MV-4-11 (cell line): Measurements from ENCODE around the gene EFNA4.

Source experiments
- DNase-seq: peaks from one replicate; lab custom pipeline; 2025; lab: John Stamatoyannopoulos, UW

Gene EFNA4, protein sequence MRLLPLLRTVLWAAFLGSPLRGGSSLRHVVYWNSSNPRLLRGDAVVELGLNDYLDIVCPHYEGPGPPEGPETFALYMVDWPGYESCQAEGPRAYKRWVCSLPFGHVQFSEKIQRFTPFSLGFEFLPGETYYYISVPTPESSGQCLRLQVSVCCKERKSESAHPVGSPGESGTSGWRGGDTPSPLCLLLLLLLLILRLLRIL

DNA sequence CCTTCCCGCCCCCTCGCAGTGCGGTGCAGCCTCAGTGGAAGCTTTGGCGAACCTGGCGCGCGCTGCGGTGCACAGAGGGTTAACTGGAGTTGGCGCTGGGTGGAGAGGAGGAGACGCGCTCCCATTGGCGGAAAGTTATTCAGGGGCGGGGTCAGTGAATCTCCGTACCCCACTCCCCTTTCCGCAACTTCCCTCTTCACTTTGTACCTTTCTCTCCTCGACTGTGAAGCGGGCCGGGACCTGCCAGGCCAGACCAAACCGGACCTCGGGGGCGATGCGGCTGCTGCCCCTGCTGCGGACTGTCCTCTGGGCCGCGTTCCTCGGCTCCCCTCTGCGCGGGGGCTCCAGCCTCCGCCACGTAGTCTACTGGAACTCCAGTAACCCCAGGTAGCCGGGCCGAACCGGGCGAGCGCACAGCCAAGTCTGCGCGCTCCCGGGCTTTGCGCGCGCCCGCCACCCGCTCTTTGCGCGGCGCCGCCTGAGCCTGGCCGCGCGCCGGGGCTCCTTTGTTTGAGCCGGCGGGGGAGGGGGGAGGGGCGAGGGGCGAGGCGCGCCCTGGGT, at the start of gene EFNA4:
TSS of gene EFNA4 (plus strand) at position 191 of the 561 bp plus-strand sequence. CDS start at position 275, 84 bp downstream.
- peak; percentile 80 for DNase-seq

DNA sequence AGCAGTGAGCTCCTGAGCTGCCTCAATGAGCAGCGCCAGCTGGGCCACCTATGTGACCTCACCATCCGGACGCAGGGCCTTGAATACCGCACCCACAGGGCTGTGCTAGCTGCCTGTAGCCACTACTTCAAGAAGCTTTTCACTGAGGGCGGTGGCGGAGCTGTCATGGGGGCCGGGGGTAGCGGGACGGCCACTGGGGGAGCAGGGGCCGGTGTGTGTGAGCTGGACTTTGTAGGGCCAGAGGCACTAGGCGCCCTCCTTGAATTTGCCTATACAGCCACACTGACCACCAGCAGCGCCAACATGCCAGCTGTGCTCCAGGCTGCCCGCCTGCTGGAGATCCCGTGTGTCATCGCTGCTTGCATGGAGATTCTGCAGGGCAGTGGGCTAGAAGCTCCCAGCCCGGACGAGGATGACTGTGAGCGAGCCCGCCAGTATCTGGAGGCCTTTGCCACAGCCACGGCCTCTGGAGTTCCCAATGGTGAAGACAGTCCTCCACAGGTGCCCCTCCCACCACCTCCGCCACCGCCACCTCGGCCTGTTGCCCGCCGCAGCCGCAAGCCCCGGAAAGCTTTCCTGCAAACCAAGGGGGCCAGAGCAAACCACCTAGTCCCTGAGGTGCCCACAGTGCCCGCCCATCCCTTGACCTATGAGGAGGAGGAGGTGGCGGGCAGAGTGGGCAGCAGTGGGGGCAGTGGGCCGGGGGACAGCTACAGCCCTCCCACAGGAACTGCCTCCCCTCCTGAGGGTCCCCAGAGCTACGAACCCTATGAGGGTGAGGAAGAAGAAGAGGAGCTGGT, 48.6 kb upstream of the EFNA4 start:
- DNase-seq, result no peak

DNA sequence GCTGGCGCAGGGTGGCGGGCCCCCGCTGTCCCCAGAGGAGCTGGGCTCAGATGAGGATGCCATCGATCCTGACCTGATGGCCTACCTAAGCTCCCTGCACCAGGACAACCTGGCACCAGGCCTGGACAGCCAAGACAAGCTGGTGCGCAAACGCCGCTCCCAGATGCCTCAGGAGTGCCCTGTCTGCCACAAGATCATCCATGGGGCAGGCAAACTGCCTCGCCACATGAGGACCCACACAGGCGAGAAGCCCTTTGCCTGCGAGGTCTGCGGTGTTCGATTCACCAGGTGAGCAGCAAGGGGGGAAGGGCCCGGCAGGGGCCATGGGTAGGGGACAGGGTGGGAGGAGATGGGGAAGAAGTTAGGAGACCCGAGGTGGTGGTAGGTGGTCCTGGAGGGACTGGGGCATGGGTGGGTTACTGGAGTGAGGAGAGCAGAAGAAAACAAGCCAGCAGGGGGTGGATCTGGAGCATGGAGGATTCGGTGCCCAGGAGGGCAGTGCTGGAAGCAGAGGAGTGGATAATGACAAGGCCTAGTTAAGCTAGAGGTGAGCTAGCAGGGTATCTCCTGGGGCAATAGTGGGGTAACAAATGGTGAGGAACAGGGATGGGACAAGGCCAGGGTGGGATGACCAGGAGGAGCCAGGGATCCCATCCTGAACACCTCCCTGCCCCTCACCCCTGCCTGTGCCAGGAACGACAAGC, 47.9 kb upstream of the EFNA4 start:
- DNase-seq, result no peak

DNA sequence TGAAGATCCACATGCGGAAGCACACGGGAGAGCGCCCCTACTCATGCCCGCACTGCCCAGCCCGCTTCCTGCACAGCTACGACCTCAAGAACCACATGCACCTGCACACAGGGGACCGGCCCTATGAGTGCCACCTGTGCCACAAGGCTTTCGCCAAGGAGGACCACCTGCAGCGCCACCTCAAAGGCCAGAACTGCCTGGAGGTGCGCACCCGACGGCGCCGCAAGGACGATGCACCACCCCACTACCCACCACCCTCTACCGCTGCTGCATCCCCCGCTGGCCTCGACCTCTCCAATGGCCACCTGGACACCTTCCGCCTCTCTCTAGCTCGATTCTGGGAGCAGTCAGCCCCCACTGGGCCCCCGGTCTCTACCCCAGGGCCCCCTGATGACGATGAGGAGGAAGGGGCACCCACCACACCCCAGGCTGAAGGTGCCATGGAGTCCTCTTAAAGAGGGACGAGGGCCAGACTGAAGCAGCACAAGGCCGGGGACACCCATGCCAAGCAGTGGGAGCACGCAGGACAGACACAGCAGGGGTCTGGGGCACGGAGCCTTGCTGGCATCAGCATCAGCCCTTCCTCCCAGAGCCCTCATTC, 47.2 kb upstream of the EFNA4 start:
- no peak for DNase-seq

DNA sequence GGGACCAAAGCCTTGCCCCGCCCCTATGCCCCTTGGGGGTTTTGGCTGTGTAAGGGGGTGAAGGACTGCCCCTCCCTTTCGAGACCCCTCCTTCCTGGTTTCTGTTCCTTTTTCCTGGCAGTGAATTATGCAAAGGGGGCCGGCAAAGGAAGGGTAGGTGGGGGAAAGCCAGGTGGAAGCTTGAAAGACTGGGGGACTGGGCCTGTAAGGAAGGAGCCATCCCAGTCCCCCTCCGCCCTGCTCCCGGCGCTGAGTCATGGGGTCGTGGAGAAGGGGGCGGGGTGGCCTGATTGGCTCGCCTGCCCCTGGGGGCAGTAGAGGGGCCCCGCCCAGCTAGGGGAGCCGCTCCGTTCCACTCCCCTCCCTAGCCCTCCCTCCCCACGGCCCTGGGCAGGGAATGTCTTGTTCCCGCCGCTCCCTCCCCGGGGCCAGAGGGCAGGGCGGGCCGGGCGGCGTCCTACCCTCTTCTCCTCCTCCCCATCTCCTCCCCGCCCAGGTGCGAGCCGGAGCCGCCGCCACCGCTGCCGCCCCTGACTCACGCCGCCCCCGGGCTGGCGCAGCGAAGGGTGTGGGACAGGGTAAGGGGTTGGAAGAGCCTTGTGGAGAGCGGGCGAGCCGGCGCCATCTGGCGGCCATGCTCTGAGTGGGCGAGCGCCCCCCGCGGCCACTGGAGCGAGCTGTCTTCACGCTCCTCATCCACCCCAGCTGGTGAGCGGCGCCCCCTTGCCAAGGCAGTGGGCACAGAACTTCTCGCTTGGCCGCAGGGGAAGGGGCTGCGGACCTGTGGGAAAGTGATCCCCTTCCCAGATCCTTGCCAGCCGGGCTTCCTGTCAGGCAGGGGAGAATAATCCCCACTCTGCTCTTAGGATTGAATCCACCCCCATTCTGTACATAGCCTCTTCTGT, 46.2 kb upstream of the EFNA4 start:
- DNase-seq, result peak; percentile 70

DNA sequence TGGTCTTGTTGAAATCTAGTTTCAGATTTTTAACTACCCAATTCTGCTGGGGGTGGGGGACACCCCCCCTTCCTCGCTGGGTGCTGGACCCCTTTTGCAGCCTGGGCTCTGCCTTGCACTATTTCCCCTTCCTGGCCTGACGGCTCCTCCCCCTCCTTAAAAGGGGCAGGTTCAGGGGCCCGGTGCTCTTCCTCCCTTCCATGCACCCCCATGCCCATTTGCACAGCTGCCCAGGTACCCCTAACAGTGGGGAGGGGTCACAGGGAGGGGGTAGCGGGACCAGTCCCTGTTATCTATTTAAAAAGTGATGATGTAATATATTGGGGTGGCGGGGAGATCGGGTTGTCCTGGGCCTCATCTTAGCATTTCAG, 45.6 kb upstream of the EFNA4 start:
- DNase-seq, result no peak

DNA sequence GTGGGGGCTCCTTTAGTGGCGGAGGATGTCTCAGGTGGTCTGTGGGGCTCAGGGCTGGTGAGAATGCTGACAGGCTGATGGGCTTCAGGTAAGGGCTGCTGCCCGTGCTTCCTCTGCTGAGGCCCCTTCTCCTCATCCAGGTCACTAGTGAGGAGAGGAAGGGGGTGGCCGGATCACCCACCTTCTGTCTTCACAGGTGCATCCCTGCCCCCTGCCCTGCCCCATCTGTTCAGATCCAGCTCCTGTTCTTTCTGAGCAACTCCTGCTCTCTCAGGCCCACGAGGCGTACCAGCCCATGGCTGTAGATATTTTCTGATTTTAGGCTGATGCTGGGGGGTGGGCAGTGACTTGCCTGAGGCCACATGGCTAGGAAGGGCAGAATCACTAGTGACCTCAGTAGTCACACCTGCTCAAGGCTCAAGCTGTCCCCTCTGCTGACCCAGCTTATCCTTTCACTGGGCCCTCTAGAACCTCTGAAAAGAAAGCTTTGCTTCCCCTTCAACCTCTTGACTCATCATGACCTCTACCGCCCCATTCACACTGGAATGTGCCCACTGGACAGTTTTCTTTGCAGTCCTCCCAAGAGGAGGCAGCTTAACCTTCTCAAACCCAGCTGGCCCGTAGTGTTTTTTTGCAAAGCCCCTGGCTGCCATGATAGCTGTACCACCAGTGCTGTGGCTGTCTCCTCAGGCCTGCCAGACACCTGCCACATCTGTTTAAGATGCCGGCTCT, 44.8 kb upstream of the EFNA4 start:
- DNase-seq, result no peak

DNA sequence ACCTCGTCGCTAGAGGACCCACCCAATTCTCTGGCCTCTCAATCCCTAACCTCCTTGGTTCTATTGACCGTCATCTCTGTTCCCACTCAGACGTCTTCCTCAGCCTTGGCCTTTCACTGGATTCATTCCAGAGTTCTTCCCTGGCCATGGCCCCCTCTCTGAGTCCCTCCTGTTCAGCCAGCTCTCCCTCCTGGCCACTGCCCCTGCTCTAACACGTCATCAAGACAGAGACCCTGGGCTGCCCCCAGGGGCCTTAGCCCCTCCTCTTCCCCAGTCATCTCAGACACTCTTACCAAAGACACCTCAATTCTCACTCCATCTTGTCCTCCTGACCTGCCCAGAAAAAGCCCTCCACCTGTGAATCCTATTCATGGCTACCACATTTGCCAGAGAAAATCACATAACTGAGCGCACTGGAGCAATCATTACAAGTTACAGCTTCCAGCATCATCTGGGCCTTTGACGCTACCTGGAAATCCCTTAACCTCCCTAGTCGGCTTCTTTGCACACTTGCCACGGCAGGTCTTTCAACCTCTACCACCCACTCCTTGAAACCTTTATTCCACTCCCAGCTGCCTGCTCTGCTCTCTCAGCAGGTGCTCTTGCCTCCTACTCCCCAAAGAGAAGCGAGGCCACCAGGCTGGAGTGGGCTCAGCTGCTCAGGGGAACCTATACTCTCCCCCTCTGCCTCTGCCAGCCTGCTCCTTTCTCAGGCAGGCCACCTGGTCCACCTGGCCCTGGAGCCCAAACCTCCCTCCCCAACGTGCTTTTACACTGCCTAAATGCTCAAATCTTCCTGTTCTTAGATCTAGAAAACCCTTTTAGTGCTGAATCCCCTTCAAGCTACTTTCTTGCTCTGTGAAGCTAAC, 43.9 kb upstream of the EFNA4 start:
- DNase-seq, result no peak

DNA sequence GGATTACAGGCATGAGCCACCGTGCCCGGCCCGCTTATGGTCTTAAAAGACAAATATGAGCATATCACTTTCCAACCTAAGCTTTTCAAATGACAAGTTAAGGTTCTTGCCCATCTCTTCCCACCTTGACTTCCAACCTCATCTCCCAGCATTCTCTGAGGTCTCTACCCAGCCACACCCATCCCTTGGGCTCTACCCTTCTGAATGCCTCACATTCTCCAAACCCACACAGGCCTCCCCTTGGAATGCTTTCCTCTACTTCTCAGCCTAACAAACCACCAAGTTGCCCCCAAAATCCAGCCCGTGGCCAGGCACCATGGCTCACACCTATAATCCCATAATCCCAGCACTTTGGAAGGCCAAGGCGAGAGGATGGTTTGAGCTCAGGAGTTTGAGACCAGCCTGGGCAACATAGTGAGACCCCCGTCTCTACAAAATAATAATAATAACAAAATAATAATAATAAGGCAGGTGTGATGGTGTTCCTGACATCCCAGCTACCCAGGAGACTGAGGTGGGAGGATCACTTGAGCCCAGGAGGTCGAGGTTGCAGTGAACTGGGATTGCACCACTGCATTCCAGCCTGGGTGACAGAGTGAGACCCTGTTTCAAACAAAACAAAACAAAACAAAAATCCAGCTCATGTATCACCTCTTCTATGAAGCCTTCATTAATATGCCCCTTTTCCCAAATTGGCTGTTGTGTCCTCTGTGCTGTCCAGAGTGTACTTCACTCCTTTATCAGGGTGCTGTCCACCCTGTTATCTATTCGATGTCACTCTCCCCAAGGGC, 41.2 kb upstream of the EFNA4 start:
- no peak for DNase-seq

DNA sequence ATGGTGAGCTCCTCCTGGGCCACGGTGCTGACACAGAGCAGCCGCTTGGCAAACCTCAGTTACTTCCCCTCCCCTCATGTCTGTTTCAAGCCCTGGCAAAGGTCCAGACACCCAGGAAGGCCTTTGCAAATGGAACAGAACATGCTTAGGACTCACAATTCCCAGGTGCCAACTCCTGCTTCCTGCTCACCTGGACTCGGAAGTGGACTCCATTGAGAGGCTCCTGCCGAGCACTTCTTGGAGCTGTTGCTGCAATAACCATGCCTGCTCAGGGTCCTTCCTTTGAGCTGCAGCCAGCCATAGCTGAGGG, 40.7 kb upstream of the EFNA4 start:
- peak; percentile 31 for DNase-seq

DNA sequence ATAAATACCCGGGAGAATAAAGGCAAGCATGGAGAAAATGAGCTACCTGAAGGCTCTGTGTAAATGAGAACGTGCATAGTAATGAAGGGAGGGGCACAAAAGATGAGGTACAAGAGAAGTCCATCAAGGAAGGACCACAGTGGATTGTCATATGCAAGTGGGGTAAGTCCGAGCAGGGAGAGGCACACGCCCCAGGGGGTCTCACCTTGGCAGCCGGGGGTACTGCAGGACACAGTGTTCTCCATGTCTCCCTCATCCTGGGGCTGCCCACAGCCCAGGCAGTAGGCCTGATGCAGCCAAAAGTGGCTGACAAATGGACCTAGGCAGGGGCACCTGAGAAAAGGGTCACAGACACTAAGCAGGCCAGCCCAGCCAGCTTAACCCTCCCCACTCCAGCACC, 39.9 kb upstream of the EFNA4 start:
- DNase-seq, result no peak

DNA sequence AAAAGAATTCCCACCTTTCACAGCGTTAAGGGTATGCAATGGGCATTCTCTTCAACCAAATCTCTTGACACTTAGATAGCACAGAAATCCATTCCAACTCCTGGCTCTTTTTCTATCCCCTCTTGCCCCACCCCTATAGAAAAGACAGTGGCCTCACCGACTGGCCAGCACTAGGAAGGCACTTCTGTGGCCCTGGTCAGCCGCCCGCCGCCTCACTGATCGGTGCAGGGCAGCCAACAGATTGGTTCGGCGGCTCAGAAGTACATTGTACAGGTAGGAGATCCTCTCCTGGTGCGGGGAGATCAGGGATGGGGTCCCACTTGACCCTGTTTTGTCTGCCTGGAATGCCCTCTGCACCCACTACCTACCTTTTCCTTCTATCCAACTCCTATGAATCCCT, 39.2 kb upstream of the EFNA4 start:
- no peak for DNase-seq

DNA sequence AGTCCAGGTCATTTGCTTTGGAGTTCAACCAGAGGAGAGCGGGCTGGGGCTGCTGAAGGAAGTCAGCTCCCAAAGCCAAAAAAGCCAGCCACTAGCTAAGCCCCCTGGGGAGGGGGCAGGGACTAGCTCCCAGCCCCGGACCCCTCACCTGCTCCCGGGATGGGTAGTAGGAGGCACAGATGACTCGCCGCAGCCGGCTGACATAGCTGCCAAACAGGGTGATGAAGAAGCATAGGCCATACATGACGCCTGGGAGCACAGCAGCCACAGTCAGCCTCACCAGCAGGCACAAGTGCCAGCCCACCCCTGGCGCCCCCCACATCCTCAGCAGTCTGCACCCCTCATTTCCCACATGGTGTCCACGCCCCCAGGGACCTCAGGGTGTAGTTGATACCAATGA, 37.4 kb upstream of the EFNA4 start:
- DNase-seq, result no peak

DNA sequence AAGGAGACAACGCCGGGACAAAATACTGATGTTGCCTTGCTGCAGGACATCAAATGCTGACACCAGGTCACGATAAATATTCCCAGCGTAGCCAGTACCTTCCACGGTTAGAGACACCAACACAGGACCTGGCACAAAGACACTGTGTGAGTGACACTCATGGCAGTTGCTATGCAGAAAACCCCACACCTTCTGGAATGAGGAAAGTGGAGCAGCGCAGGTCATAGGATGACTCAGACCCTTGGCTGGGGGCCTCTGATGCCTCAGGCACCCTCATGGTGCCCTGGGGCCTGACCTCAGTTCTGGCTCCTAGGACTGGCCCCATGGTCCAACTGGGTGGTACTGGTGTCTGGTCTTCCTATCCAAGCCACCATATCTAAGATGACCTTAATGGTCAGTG, 37.0 kb upstream of the EFNA4 start:
- no peak for DNase-seq

DNA sequence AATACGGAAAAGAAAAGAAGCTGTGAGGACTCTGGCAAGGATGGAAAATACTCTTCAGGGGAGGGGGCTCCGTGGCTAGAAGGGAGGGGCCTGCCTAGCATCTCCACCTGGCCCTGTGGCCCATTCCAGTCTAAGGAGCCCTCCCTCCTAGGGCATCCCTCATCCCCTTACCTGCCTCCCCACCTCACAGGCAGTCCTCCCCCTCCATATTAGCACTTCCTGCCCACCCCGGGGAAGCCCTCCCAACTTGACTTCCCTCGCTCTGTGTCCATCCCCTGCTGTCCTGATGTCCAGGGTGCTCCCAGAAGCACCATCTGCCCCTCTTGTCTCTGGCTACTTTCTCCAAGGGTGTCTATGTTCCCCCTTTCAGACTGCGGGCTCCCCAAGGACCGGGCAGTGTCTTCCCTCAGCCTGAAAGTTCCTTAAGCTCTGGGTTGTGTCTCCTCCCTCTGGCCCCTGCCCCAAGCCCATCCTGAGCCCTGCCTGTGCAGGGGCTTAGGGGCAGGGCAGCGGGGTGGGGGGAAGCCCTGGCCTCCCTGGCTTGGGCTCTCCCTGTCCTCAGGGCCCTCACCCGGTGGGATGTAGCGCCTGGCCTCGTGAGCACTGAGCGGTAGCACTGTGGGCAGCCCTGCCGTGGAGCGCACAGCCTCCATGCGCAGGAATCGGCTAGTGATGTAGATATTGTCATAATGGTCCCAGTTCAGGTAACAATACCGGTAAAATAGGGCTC, 33.9 kb upstream of the EFNA4 start:
- DNase-seq, result no peak

DNA sequence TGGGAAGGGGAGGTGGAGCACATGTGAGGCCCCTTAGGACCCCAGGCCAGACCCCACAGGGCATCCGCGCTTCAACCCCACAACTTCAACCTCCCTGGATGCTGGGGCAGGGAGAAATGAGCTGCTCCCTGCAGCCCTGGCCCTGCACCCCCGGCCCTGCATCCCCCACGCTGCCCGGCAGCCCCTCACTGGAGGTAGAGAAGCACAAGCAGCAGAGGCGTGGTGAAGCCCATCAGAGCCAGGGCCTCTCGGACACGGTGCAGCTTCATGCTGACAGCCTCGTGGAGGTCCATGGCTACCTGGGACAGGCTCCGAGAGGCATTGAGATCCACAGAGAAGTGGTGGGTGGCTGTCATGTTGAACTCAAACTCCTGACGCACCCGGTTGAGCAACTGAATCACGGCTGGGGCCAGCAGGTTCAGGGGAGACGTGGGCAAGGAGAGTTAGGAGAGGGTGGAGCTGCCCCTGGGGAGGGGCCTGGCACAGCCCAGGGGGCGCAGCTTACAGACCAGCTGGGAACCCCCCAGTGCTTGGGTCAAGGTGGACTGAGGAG, 33.2 kb upstream of the EFNA4 start:
- no peak for DNase-seq

DNA sequence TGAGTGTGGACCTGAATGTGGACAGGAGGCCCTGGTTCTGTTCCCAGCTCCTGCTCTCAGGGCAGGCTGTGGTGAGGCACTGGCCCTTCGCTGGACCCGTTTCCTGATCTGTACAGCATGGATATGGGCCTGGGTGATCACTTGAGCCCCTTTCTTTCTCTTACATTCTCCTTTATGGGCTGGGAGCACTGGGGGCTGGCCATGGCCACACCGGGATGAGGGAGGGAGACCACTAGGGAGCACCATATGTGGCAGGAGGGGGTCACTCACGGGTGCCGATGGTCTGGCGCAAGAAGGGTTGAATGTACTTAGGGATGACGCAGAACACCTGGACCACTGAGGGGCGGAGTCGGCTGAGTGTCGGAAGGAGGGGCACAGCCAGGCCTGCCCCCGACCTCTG, 32.6 kb upstream of the EFNA4 start:
- no peak for DNase-seq

DNA sequence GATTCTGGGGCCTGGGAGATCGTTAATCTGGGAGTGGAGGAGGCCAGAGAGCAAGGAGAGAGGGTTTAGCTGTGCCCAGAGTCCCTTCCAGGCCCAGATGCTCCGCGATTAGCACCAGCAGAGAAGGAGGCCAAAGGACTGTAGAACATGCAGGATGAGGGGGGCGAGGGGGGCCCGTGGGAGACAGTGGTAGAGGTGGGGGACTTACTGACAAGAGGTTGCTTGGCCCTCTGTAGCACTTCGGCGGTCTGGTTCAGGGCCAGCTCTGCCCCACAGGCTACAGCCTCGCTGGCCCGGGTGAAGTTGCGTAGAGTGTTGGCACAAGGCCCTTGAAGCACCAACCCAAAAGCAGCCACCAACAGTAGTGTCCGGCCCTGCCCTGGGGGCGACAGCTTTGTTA, 30.7 kb upstream of the EFNA4 start:
- no peak for DNase-seq
